Keratinocyte (primary cell): ENCODE measurements around the gene B4GALNT3.

ENCODE experiments used
- CTCF ChIP-seq, 3 experiments: IDR thresholded peaks in 1 of 3; conservative IDR thresholded peaks in 1 of 3; optimal IDR thresholded peaks in 1 of 3; 2 replicates in 2 of 3; 3 replicates in 1 of 3; pipeline versions ENCODE3 to v1.5.1; 2011; ENCODE audit warnings: low read length in 3 of 3, mild to moderate bottlenecking in 3 of 3, moderate library complexity in 2 of 3, control low read depth in 1 of 3, inconsistent platforms in 1 of 3; ENCODE audit not compliant: insufficient read depth in 2 of 3; ENCODE audit errors: extremely low read depth in 1 of 3
- EZH2 ChIP-seq: IDR thresholded peaks from one replicate; pipeline ENCODE4 v1.6.1; 2012; ENCODE audit warnings: inconsistent platforms, mild to moderate bottlenecking, low read length, moderate library complexity

- no peak for TF ChIP-seq CTCF (optimal IDR thresholded peaks at IDR 0.05 in 1 of 3, IDR thresholded peaks at IDR 0.05 in 1 of 3, conservative IDR thresholded peaks at IDR 0.05 in 1 of 3; ENCODE audit: extremely low read depth in 1 of 3, insufficient read depth in 2 of 3, low read length in 3 of 3)
- TF ChIP-seq EZH2 = no peak
Measured at GRCh38 chr12:590206-590750, 130.5 kb downstream of the B4GALNT3 start.
